ENCODE data around the gene DCUN1D3. TPM values are rescaled to one million over a fixed set of nuclear protein-coding genes. Genes with fewer than 3 reads are reported as not detected.

DCUN1D3 gene
- total RNA-seq (2021; ENCODE audit: unreplicated experiment) = 16.4 TPM
- 7.4 and 7.7 TPM in 2 replicates for polyA plus RNA-seq (2012)
- Bru-seq, nascent RNA = percentile 93 among the genes with signal in this experiment
- percentile 93 among the genes with signal in this experiment for BruChase-seq, experiment 1, labeled RNA remaining after a 6-hour chase
- BruChase-seq, experiment 2, labeled RNA remaining after a 2-hour chase = percentile 99 among the genes with signal in this experiment
- long read RNA-seq, full-length matches to known transcripts = 4 of 9 reads
- long read RNA-seq, partial matches to known transcripts = 0 of 9 reads
- long read RNA-seq, other reads (novel, unspliced or antisense) = 5 of 9 reads

- Histone ChIP-seq H2AFZ (ENCODE audit: low read depth, low read length, poor library complexity, severe bottlenecking) (no peak within 1 kb of the TSS), H3K36me3 (ENCODE audit: control insufficient read depth in 1 of 2, insufficient read depth in 2 of 2, low read length in 2 of 2) (peaks cover 3 to 9% of the 10 kb centered on the region in 2 experiments; a peak in 2 of 4 replicates), H3K4me1 (ENCODE audit: control insufficient read depth in 1 of 2, insufficient read depth in 2 of 2, low read length in 2 of 2) (peaks cover 45 to 68% of the 10 kb centered on the region in 2 experiments), H3K9ac (ENCODE audit: low read length) (peak within 1 kb of the TSS; percentile 91), H3K4me2 (ENCODE audit: low read length) (peak within 1 kb of the TSS; percentile 93), H3K4me3 (replicated peaks in 1 of 2; ENCODE audit: low read depth in 1 of 2, low read length in 2 of 2) (peak within 1 kb of the TSS; percentile 86 to 88), H3K9me2 (ENCODE audit: insufficient read depth) (no peaks in the 10 kb centered on the region), H3K27me3 (ENCODE audit: insufficient read depth, low read length) (no peaks in the 10 kb centered on the region), H3K27ac (ENCODE audit: low read depth, low read length) (peak within 1 kb of the TSS; percentile 90), H3K79me2 (ENCODE audit: insufficient read depth, low read length) (peaks cover 64% of the 10 kb centered on the region), H4K20me1 (ENCODE audit: insufficient read depth) (no peaks in the 10 kb centered on the region), H3K9me3 (ENCODE audit: control insufficient read depth in 1 of 2, insufficient read depth in 1 of 2, low read depth in 1 of 2, low read length in 2 of 2) (no peaks in the 10 kb centered on the region)
- BruUV-seq (replicated peaks) = no TSS peak
- CTCF ChIA-PET = interaction anchor here (0.6 to 1.1 kb wide), 3 partner anchors 19 to 250 kb away, joined by 4 to 5 read pairs (median 4); no protein-coding TSS in a partner anchor
- POLR2A ChIA-PET = interaction anchor here (0.7 to 2.4 kb wide), 6 partner anchors 8 to 33 kb away, joined by 3 to 11 read pairs (median 5); no protein-coding TSS in a partner anchor
- intact Hi-C loops (cut with micrococcal nuclease) = loop anchor here (5.0 to 10.0 kb wide), 3 partner anchors 33 to 404 kb away; no protein-coding TSS in a partner anchor
- DNase-seq (ENCODE audit: low read depth, low spot score) = peak; percentile 98
- ATAC-seq = peak; percentile 81
- RAD21 ChIA-PET (ENCODE audit: low non-redundant PET in 1 of 2, low total read pairs in 2 of 2, uncharacterized antibody in 2 of 2, unreplicated experiment in 2 of 2) = interaction anchor here in 1 of 2 experiments (1.6 kb wide), 1 partner anchor 49 kb away, joined by 3 read pairs; no protein-coding TSS in a partner anchor
- peak; percentile 85 for TF ChIP-seq EGR1 (IDR thresholded peaks at IDR 0.05; ENCODE audit: low read depth)
- TF ChIP-seq REST (IDR thresholded peaks at IDR 0.05; ENCODE audit: low read depth) = no peak
- peak; percentile 80 for TF ChIP-seq POLR2AphosphoS5 (IDR thresholded peaks at IDR 0.05; ENCODE audit: low read depth, low read length)
- 0 out of 2 replicates have a peak, but pooled peaks have one; percentile 31 for TF ChIP-seq CBX3 (IDR thresholded peaks at IDR 0.05; ENCODE audit: low read depth)
- no peak for TF ChIP-seq EZH2 (IDR thresholded peaks at IDR 0.05)
- TF ChIP-seq ZBTB33 (IDR thresholded peaks at IDR 0.05; ENCODE audit: extremely low read depth, insufficient replicate concordance, low read length) = no peak
- TF ChIP-seq FOSL1 (IDR thresholded peaks at IDR 0.05; ENCODE audit: low read depth) = no peak
- TF ChIP-seq ZNF274 (IDR thresholded peaks at IDR 0.05; ENCODE audit: low read depth, low read length) = no peak
- peak; percentile 13 for TF ChIP-seq YY1 (IDR thresholded peaks at IDR 0.05; ENCODE audit: extremely low read depth, insufficient replicate concordance, low read depth, low read length)
- TF ChIP-seq CEBPB (IDR thresholded peaks at IDR 0.05; ENCODE audit: low read depth) = peak; percentile 92
- peak; percentile 83 for TF ChIP-seq SP1 (IDR thresholded peaks at IDR 0.05; ENCODE audit: low read depth)
- TF ChIP-seq ZFX (IDR thresholded peaks at IDR 0.05) = peak; percentile 90
- TF ChIP-seq SIN3A (IDR thresholded peaks at IDR 0.05; ENCODE audit: low read depth) = peak; percentile 70
- peak; percentile 60 for TF ChIP-seq MAX (IDR thresholded peaks at IDR 0.05)
- TF ChIP-seq SRF (IDR thresholded peaks at IDR 0.05; ENCODE audit: low read depth) = peak; percentile 95
- TF ChIP-seq EZH2phosphoT487 (IDR thresholded peaks at IDR 0.05; ENCODE audit: borderline replicate concordance) = no peak
- peak; percentile 64; the same call in 1 of the 2 replicates for TF ChIP-seq JUND (IDR thresholded peaks at IDR 0.05)
- TF ChIP-seq RAD21 (IDR thresholded peaks at IDR 0.05; ENCODE audit: low read depth) = no peak
Observed at GRCh38 chr16:20900299-20901067, at the start of gene DCUN1D3, which contains the start of gene LYRM1. TSS of gene DCUN1D3 (minus strand) at chr16:20900358. CDS start at chr16:20862538, 37,820 bp downstream. TSS of gene LYRM1 (plus strand) at chr16:20900771. CDS start at chr16:20915556, 14,785 bp downstream.
